NK-92 treated with Interleukin-12 subunit alpha and Interleukin-12 subunit beta, amount 100 ng/mL, for 24 hours (cell line): ENCODE data around the gene BTLA.
"Not testable (repeated sequence)": the region's sequence is repeated elsewhere in the genome, so short reads cannot be mapped to it uniquely, and the experiment has no call there.

Source experiments
- DNase-seq: peaks from one replicate; lab custom pipeline; 2025; lab: John Stamatoyannopoulos, UW

BTLA gene

GRCh38 chr3:112491373-112491772 lies 7.9 kb downstream of the BTLA start:
- DNase-seq: no peak

- DNase-seq: no peak
Observed at GRCh38 chr3:112489674-112490479, 9.4 kb downstream of the BTLA start.

- no peak for DNase-seq
Observed at GRCh38 chr3:112486811-112487505, 12.3 kb downstream of the BTLA start.

GRCh38 chr3:112484352-112484751 lies 14.9 kb downstream of the BTLA start:
- no peak for DNase-seq

DNA sequence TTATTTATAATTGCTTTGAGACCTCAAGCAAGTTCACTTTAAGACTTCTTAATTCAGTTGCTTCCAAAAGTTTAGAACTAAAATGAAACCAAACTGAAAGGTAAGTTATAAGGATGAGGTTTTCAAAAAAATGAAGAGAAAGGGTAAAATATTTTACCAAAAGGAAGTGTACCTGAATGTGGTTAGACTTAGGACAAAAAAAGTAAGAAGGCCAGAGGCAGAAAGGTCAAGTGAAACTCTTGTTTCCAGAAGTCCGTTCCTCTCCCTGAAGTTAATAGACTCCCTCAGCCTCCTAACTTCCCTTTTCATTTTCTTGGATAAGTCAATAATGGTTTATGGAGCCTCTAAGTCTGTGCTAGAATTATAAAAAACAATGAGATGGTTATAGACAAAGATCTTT lies 16.6 kb downstream of the BTLA start:
- DNase-seq: no peak

GRCh38 chr3:112481302-112481721 lies 18.0 kb downstream of the BTLA start:
- no peak for DNase-seq

GRCh38 chr3:112477891-112478290 lies 21.4 kb downstream of the BTLA start:
- DNase-seq: no peak

DNA sequence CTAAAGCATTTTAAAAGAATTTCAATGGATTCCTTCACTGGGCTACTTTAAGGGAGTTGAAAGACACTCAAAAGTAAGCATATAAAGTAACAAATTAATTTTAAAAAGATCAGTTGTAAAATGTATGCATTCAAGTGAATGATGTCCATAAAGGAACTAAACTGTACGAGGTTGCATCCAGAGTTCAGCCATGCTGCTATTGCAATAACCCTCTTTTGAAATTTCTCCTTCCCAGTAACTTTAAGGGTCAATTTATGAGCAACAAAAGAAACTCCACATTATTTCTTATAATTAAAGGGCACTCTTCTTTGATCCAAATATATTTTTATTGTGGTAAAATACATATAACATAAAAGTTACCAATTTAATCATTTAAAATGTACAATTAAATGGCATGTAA lies 22.9 kb downstream of the BTLA start:
- no peak for DNase-seq

DNA sequence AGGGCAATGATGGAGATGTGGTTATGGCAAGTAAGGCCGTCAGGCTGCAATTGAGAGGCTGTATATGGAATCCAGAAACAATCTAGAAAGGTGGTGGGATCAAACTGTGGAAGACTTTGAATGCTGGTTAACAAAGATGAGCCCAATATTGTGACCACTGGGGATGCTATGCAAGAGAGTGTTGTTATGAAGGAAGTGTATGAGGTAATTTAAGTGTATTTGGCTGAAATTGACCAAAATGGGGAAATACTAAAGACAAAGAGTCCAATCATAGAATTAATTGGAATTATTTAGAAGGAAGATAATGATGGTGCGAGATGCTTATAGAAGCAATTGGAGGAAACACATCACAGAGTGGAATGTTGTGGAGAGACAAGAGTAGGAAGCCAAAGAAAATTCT lies 24.5 kb downstream of the BTLA start:
- DNase-seq: no peak

- no peak for DNase-seq
Observed at GRCh38 chr3:112472691-112473090, 26.6 kb downstream of the BTLA start.

GRCh38 chr3:112471596-112472325 lies 27.5 kb downstream of the BTLA start:
- DNase-seq: no peak

DNA sequence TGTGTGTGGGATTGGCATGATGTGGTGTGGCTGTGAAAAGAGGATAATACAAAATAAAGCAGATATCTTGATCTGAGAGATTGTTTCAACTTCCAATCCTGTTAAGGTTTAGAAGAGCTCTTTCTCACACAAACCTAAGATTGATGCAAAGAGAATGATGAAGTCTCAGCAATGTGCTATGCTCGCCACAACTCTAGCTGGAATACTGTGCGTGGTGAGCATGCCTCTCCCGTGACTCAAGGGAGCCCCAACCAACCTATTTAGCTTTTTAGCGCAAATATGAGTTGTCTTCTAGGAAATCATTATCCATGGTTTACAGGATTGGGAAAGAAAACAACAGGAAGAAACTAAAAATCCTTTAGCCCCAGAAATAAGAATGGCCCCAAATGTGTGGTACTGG lies 28.5 kb downstream of the BTLA start:
- no peak for DNase-seq

- DNase-seq: no peak
Observed at GRCh38 chr3:112469671-112470070, 29.6 kb downstream of the BTLA start.

DNA sequence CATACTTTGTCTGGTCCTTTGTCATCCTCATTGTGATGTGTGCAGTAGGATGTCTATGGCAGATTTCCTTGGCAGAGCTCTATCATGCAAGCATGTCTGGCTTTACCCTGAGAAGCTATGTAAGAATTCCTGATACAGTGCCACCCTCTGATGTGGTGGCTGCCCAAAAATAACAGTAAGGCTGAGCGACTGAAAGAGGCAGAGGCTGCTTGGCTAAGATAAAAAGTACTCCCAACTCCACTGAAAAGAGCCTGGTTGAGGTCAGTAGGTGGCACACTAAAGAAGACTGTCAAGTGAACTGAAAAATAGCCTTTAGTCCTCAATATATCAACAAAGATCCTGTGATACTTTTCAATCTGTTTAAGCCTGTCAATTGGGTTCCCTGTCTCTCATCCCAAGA lies 31.7 kb downstream of the BTLA start:
- no peak for DNase-seq

DNA sequence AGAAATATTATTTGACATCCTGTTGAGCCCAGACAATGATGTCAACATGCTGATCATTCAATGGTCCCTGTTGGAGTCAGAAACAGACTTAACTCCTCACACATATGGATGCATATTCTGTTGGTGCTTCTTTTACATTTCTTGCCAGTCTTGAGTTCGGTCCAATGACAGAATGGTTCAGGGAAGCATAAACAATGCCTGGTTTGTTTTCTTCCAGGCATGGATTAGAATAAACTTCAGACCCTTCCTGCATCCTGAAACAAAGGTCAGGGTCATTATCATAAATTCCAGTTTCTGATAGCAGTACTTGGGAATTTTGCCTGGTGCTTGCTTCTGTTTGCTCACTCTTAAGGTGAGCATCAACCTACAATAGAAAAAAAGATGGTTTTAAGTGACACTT lies 33.3 kb downstream of the BTLA start:
- DNase-seq: no peak

DNA sequence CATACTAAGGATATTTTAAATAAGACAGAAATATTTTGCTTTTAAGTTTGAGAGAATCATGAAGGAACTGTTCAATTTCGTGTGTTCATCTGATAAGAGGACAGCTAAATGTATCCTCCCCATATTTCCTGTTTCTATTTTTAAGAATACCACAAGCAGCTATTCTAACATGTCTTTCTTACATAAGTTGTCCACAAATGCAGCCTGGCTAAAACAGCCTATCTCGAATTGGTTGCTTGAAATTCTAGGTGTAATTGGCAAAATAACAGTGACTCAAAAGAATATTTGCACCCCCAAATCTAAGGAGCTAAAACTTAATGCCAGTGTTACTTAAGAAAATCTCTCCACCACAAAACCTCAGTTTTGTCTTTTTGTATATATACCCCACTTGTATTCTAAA lies 35.0 kb downstream of the BTLA start:
- no peak for DNase-seq

- DNase-seq: no peak
Observed at GRCh38 chr3:112463250-112463649, 36.0 kb downstream of the BTLA start.

- DNase-seq: not testable (repeated sequence)
Observed at GRCh38 chr3:112461787-112462186, 37.5 kb downstream of the BTLA start.

- no peak for DNase-seq
Observed at GRCh38 chr3:112460519-112461195, 38.6 kb downstream of the BTLA start.

GRCh38 chr3:112459750-112460149 lies 39.5 kb downstream of the BTLA start:
- DNase-seq: no peak

GRCh38 chr3:112456147-112456546 lies 43.1 kb downstream of the BTLA start:
- no peak for DNase-seq

DNA sequence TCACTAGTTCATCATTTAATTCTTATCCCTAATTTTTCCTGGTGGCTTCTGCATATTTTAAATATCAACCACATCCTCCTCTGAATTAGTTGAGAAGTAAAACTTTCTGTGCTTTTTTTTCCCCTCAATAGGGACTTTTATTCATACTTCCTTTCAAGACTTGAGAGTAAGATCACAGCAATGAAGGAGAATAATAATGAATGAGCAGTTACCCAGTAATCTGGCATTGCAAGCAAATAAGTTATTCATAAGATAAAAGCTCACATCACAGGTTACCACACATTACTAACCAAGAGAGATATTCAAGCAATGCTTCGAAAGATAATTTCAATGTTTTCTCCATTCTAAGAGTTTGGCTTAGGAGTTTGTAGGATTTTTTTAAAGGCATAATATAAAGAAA lies 50.3 kb downstream of the BTLA start:
- no peak for DNase-seq
